ENCODE data around the gene ZNF771. TPM values are rescaled to one million over a fixed set of nuclear protein-coding genes. Genes with fewer than 3 reads are reported as not detected.
A peak's percentile ranks its signal among the peaks of the same experiment; 100 is the strongest.

ZNF771 gene
- total and polyA plus RNA-seq, 8 donors: 1.5 to 5.0 (median 3.2) TPM

GRCh38 chr16:30398661-30399434 lies 8.6 kb upstream of the ZNF771 start:
- H3K4me1 ChIP-seq: peaks cover 0 to 8% (median 6%) of the 10 kb centered on the region in 3 donors
- H3K9me3 ChIP-seq: no peaks in the 10 kb centered on the region
- ATAC-seq (no peak), DNase-seq (peak in 2 of 6 donors; percentile 21 to 64), FAIRE-seq (no peak)
- peaks cover 0 to 9% (median 0%) of the 10 kb centered on the region in 3 donors for H3K36me3 ChIP-seq
- intact Hi-C loops (cut with DNase I): no loop called here
- H3K27ac ChIP-seq: no peak overlapping the region
- no peak for TF ChIP-seq CTCF (IDR thresholded peaks at IDR 0.05)
- no peaks in the 10 kb centered on the region for H3K27me3 ChIP-seq
- H3K4me3 ChIP-seq: no peak overlapping the region
- WGBS, 2 donors: 81 to 91% methylated on average over 23 of the region's 23 CpGs

- H3K27ac ChIP-seq: peak overlapping the region; percentile 30 to 77 (median 64)
- TF ChIP-seq CTCF (IDR thresholded peaks at IDR 0.05): no peak
- H3K27me3 ChIP-seq: no peaks in the 10 kb centered on the region
- H3K4me3 ChIP-seq: peak overlapping the region; percentile 29 to 76 (median 46)
- WGBS, 2 donors: 23 to 24% methylated on average over 12 of the region's 12 CpGs
- ATAC-seq (no peak), DNase-seq (no peak), FAIRE-seq (no peak)
- no peaks in the 10 kb centered on the region for H3K9me3 ChIP-seq
- intact Hi-C loops (cut with DNase I): no loop called here
- peaks cover 0 to 8% (median 6%) of the 10 kb centered on the region in 3 donors for H3K4me1 ChIP-seq
- peaks cover 0 to 9% (median 0%) of the 10 kb centered on the region in 3 donors for H3K36me3 ChIP-seq
Observed at GRCh38 chr16:30399435-30400186, 7.8 kb upstream of the ZNF771 start.

GRCh38 chr16:30401768-30402425 lies 5.5 kb upstream of the ZNF771 start:
- no peak overlapping the region for H3K4me3 ChIP-seq
- TF ChIP-seq CTCF (IDR thresholded peaks at IDR 0.05): no peak
- no peaks in the 10 kb centered on the region for H3K9me3 ChIP-seq
- no peak for DNase-seq
- peaks cover 0 to 9% (median 0%) of the 10 kb centered on the region in 3 donors for H3K36me3 ChIP-seq
- H3K4me1 ChIP-seq: no peaks in the 10 kb centered on the region
- WGBS, 2 donors: 57 to 65% methylated on average over 8 of the region's 8 CpGs
- no peaks in the 10 kb centered on the region for H3K27me3 ChIP-seq
- H3K27ac ChIP-seq: no peak overlapping the region
- no peak for FAIRE-seq
- intact Hi-C loops (cut with DNase I): no loop called here
- ATAC-seq: no peak

GRCh38 chr16:30406795-30407101 lies 658 bp upstream of the ZNF771 start:
- H3K4me1 ChIP-seq: peaks cover 0 to 12% (median 5%) of the 10 kb centered on the region in 3 donors
- intact Hi-C loops (cut with DNase I): no loop called here
- WGBS, 2 donors: 10 to 11% methylated on average over 14 of the region's 14 CpGs
- no peak for TF ChIP-seq CTCF (IDR thresholded peaks at IDR 0.05)
- no peaks in the 10 kb centered on the region for H3K9me3 ChIP-seq
- no peaks in the 10 kb centered on the region for H3K27me3 ChIP-seq
- H3K4me3 ChIP-seq: peak overlapping the region; percentile 52 to 66 (median 60)
- no peaks in the 10 kb centered on the region for H3K36me3 ChIP-seq
- FAIRE-seq: no peak
- peak overlapping the region; percentile 54 to 86 (median 79) for H3K27ac ChIP-seq
- DNase-seq: no peak
- ATAC-seq: no peak
